H1 (cell line): ENCODE measurements around the gene SUB1. TPM values are rescaled to one million over a fixed set of nuclear protein-coding genes. Genes with fewer than 3 reads are reported as not detected.

ENCODE experiments used
- CTCF ChIA-PET: fragments of 300-600 bp; sonication (Branson Sonifier 250); formaldehyde crosslinking; loops from one replicate; lab custom pipeline; 2021; ENCODE audit not compliant: partially characterized antibody; lab: Charles Lee
- POLR2A ChIA-PET: fragments of 300-600 bp; sonication (Branson Sonifier 250); formaldehyde crosslinking; loops from one replicate; lab custom pipeline; 2021; ENCODE audit warnings: inconsistent platforms; ENCODE audit not compliant: partially characterized antibody; lab: Charles Lee
- DNase-seq, 2 experiments: peaks; one replicate each; pipeline versions ENCODE4 v3.0.0 to v3.0.0-alpha.2; 2010 to 2022; ENCODE audit warnings: low spot score in 2 of 2, low read depth in 1 of 2, mixed read lengths in 1 of 2
- FAIRE-seq: peaks from 2 replicates; lab custom pipeline; 2011; peaks lifted over from hg19 to GRCh38; lab: Jason Lieb, UNC
- H2AFZ ChIP-seq: 2 replicates; pipeline ENCODE4 v1.8.1; 2012; ENCODE audit warnings: low read length, inconsistent platforms
- H2AK5ac ChIP-seq: 2 replicates; pipeline ENCODE4 v1.6.1; 2013; ENCODE audit warnings: low read depth, low read length
- H2BK120ac ChIP-seq: replicated peaks from 2 replicates; pipeline ENCODE3; 2013; ENCODE audit warnings: low read depth, low read length, inconsistent platforms
- H2BK12ac ChIP-seq: 2 replicates; pipeline ENCODE4 v1.6.1; 2013; ENCODE audit warnings: low read depth, low read length
- H2BK15ac ChIP-seq: 2 replicates; pipeline ENCODE4 v1.6.1; 2013; ENCODE audit warnings: low read length
- H2BK20ac ChIP-seq: 2 replicates; pipeline ENCODE4 v1.6.1; 2013; ENCODE audit warnings: low read length
- H2BK5ac ChIP-seq: 2 replicates; pipeline ENCODE4 v1.6.1; 2013; ENCODE audit warnings: low read depth, low read length
- H3K14ac ChIP-seq: 2 replicates; pipeline ENCODE4 v1.6.1; 2013; ENCODE audit warnings: inconsistent platforms; ENCODE audit not compliant: insufficient read length
- H3K18ac ChIP-seq: 2 replicates; pipeline ENCODE4 v1.6.1; 2013; ENCODE audit warnings: low read length; ENCODE audit errors: extremely low read depth
- H3K23ac ChIP-seq: 2 replicates; pipeline ENCODE4 v1.6.1; 2013; ENCODE audit warnings: inconsistent platforms; ENCODE audit not compliant: insufficient read length
- H3K23me2 ChIP-seq: 2 replicates; pipeline ENCODE4 v1.6.1; 2013; ENCODE audit warnings: low read depth, low read length
- H3K27ac ChIP-seq: 2 replicates; pipeline ENCODE4 v1.6.1; 2011; ENCODE audit warnings: low read depth, low read length, inconsistent platforms
- H3K27me3 ChIP-seq, 4 experiments: replicated peaks in 1 of 4; 1 replicate in 1 of 4; 2 replicates in 3 of 4; pipeline versions ENCODE4 v1.6.1 to v1.8.1; 2011 to 2013; ENCODE audit warnings: low read length in 3 of 4, mild to moderate bottlenecking in 3 of 4, inconsistent platforms in 2 of 4, mixed read lengths in 2 of 4, moderate library complexity in 1 of 4; ENCODE audit not compliant: control insufficient read depth in 3 of 4, insufficient read depth in 3 of 4; ENCODE audit errors: extremely low read depth in 1 of 4
- H3K36me3 ChIP-seq, 4 experiments: 2 replicates each; pipeline versions ENCODE4 v1.6.1 to v1.8.1; 2011 to 2013; ENCODE audit warnings: mild to moderate bottlenecking in 4 of 4, low read length in 3 of 4, moderate library complexity in 2 of 4, control low read depth in 1 of 4, inconsistent platforms in 1 of 4; ENCODE audit not compliant: insufficient read depth in 4 of 4, control insufficient read depth in 2 of 4
- H3K4ac ChIP-seq: replicated peaks from 2 replicates; pipeline ENCODE3; 2013; ENCODE audit warnings: low read length, low read depth, mixed read lengths, inconsistent platforms; ENCODE audit not compliant: insufficient read length
- H3K4me1 ChIP-seq, 4 experiments: replicated peaks in 1 of 4; 1 replicate in 1 of 4; 2 replicates in 3 of 4; pipeline versions ENCODE4 v1.6.1 to v1.8.1; 2011 to 2013; ENCODE audit warnings: low read length in 3 of 4, inconsistent platforms in 2 of 4, mixed read lengths in 1 of 4; ENCODE audit not compliant: insufficient read depth in 4 of 4, control insufficient read depth in 3 of 4
- H3K4me2 ChIP-seq, 2 experiments: 2 replicates each; pipeline versions ENCODE4 v1.6.1 to v1.8.1; 2011 to 2013; ENCODE audit warnings: low read depth in 2 of 2, low read length in 2 of 2, control low read depth in 1 of 2, inconsistent platforms in 1 of 2, mild to moderate bottlenecking in 1 of 2; ENCODE audit not compliant: insufficient read depth in 1 of 2
- H3K4me3 ChIP-seq, 4 experiments: fragments of 200-600, 300-600 bp in 1 of 4; sonication (generic), shearing (Covaris generic), sonication (Bioruptor Twin) in 1 of 4; 2 replicates each; pipeline versions ENCODE4 v1.5.1 to v1.8.1; 2011 to 2016; ENCODE audit warnings: low read length in 4 of 4, low read depth in 3 of 4, control low read depth in 2 of 4, inconsistent platforms in 2 of 4, mild to moderate bottlenecking in 2 of 4, mixed read lengths in 1 of 4, moderate library complexity in 1 of 4; ENCODE audit not compliant: insufficient read depth in 2 of 4; ENCODE audit errors: extremely low read depth in 1 of 4
- H3K56ac ChIP-seq: replicated peaks from 2 replicates; pipeline ENCODE3; 2013; ENCODE audit warnings: low read depth, mild to moderate bottlenecking, mixed read lengths, low read length, inconsistent platforms; ENCODE audit not compliant: insufficient read length
- H3K79me1 ChIP-seq: 2 replicates; pipeline ENCODE4 v1.6.1; 2013; ENCODE audit warnings: low read depth, low read length, control low read depth
- H3K79me2 ChIP-seq, 2 experiments: 2 replicates each; pipeline versions ENCODE4 v1.6.1 to v1.8.1; 2012 to 2013; ENCODE audit warnings: low read length in 2 of 2, mild to moderate bottlenecking in 2 of 2, inconsistent platforms in 1 of 2; ENCODE audit not compliant: insufficient read depth in 2 of 2, control insufficient read depth in 1 of 2
- H3K9ac ChIP-seq, 4 experiments: replicated peaks in 1 of 4; 1 replicate in 1 of 4; 2 replicates in 3 of 4; pipeline versions ENCODE4 v1.6.1 to v1.8.1; 2011 to 2013; ENCODE audit warnings: low read depth in 3 of 4, low read length in 3 of 4, control low read depth in 2 of 4, mild to moderate bottlenecking in 2 of 4, moderate library complexity in 2 of 4, inconsistent platforms in 1 of 4; ENCODE audit errors: extremely low read depth in 1 of 4
- H3K9me3 ChIP-seq, 2 experiments: 2 replicates each; pipeline versions ENCODE4 v1.6.1 to v1.8.1; 2012 to 2013; ENCODE audit warnings: mild to moderate bottlenecking in 2 of 2, moderate library complexity in 2 of 2, control low read depth in 1 of 2, inconsistent platforms in 1 of 2, low read depth in 1 of 2, low read length in 1 of 2, mixed read lengths in 1 of 2; ENCODE audit not compliant: insufficient read depth in 2 of 2
- H4K20me1 ChIP-seq, 2 experiments: replicated peaks in 1 of 2; 2 replicates each; pipeline versions ENCODE3 to v1.8.1; 2011 to 2013; ENCODE audit warnings: inconsistent platforms in 2 of 2, low read length in 2 of 2, mild to moderate bottlenecking in 1 of 2; ENCODE audit not compliant: insufficient read depth in 2 of 2, control insufficient read depth in 1 of 2
- H4K5ac ChIP-seq: 2 replicates; pipeline ENCODE4 v1.6.1; 2013; ENCODE audit warnings: low read length, low read depth, mixed read lengths, inconsistent platforms; ENCODE audit not compliant: insufficient read length
- H4K8ac ChIP-seq: 2 replicates; pipeline ENCODE4 v1.8.0; 2013; ENCODE audit warnings: mild to moderate bottlenecking, moderate library complexity, low read length, inconsistent platforms; ENCODE audit not compliant: insufficient read depth; ENCODE audit errors: extremely low read depth
- H4K91ac ChIP-seq: replicated peaks from 2 replicates; pipeline ENCODE3; 2013; ENCODE audit warnings: low read length, mixed read lengths, inconsistent platforms; ENCODE audit not compliant: insufficient read length
- EP300 ChIP-seq, 2 experiments: IDR thresholded peaks; 1 replicate in 1 of 2; 2 replicates in 1 of 2; pipeline ENCODE4 v1.6.1; 2011 to 2012; ENCODE audit warnings: low read depth in 2 of 2, low read length in 2 of 2, mild to moderate bottlenecking in 2 of 2, borderline replicate concordance in 1 of 2, inconsistent platforms in 1 of 2, moderate library complexity in 1 of 2
- GABPA ChIP-seq: IDR thresholded peaks from 2 replicates; pipeline ENCODE4 v1.6.1; 2011; ENCODE audit warnings: mild to moderate bottlenecking, low read length, moderate library complexity, borderline replicate concordance; ENCODE audit not compliant: insufficient read depth
- JUN ChIP-seq: IDR thresholded peaks from 2 replicates; pipeline ENCODE4 v1.6.1; 2011; ENCODE audit warnings: low read depth, mild to moderate bottlenecking, improper control_type of control experiment, low read length
- RXRA ChIP-seq: IDR thresholded peaks from 2 replicates; pipeline ENCODE4 v1.6.1; 2011; ENCODE audit warnings: low read depth, mild to moderate bottlenecking, low read length, moderate library complexity; ENCODE audit not compliant: insufficient read depth
- SRF ChIP-seq: IDR thresholded peaks from 2 replicates; pipeline ENCODE4 v1.6.1; 2011; ENCODE audit warnings: mild to moderate bottlenecking, low read depth, low read length, moderate library complexity
- WGBS, 2 experiments: shearing (Covaris generic) in 1 of 2; methylation state at CpG; one replicate each; pipeline versions ENCODE4 v1.1.6 to v1.1.7; 2013 to 2015; ENCODE audit warnings: low lambda C conversion rate in 2 of 2, mixed read lengths in 2 of 2, inconsistent platforms in 1 of 2, low coverage in 1 of 2, missing lambda C conversion rate in 1 of 2; ENCODE audit not compliant: insufficient replicate concordance in 2 of 2, insufficient coverage in 1 of 2, insufficient read length in 1 of 2; ENCODE audit errors: extremely low coverage in 1 of 2, missing lambda C conversion rate in 1 of 2; 5-methylcytosine and 5-hydroxymethylcytosine counted together
- polyA plus RNA-seq, 7 experiments: library from polyadenylated mRNA; depleted of rRNA in 3 of 7; stranded (reverse) in 5 of 7; unstranded in 2 of 7; fragments of >200 nt in 5 of 7; fragments of 200-250 nt in 2 of 7; gene quantifications; 1 replicate in 5 of 7; 2 replicates in 1 of 7; 4 replicates in 1 of 7; pipeline versions ENCODE4 v1.2.1 to v1.2.3, GENCODE V29; 2011 to 2013; ENCODE audit warnings: missing spikeins in 2 of 7, mixed read lengths in 2 of 7
- total RNA-seq: library from RNA; stranded (reverse); fragmentation: NEBNext Ultra II Directional; extraction: Animal tissue kit (Norgen Biotek cat#: 25700); gene quantifications from 2 replicates; pipeline ENCODE4 v1.2.1, GENCODE V29; 2021

SUB1 gene
- total and polyA plus RNA-seq, 2 of the 8 experiments (the other 6 are each of a cell fraction or from before 2014, with no cell fraction given) = 83.9 to 325 TPM

DNA sequence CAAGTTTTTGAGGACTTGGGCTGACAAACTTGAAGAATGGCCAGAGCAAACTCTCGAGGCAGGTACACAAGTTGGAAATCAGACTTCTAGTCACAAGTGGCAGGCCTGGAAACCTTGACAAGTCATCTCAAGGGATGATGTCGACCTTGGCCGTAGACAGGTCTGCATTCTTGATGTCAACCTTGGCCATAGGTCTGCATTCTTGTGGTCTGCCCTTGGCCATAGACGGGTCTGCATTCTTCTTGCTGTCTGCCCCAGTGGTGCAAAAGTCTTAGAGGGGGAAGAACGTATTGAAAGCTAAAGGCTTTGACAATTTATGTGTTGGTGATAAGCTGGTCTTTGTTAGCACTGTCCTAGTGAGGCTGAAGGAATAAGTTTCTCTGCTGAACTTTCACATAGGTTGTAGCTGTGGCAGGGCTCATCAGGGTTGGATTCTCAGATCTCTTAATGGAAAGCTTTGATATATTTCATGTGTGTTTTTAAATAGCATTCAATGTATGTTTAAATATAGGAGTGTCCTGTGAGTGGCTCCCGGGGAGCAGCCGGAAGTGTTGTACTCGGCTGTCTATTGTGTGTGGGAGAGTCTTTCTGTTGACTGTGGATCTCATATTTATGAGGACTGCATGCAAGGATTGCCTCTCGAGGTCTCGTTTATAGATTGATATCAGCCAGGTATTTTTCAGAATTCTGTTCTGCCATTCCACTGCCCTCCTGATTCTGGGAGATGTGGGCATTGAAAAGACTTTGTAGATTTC, 27.0 kb downstream of the SUB1 start:
- no peaks in the 10 kb centered on the region for H4K20me1 ChIP-seq
- no peak overlapping the region for H3K4me2 ChIP-seq
- no peak overlapping the region for H2BK120ac ChIP-seq
- TF ChIP-seq JUN = no peak
- no peak for TF ChIP-seq SRF
- TF ChIP-seq GABPA = no peak
- no peak for TF ChIP-seq RXRA
- TF ChIP-seq EP300 (IDR thresholded peaks at IDR 0.05; ENCODE audit: borderline replicate concordance in 1 of 2, low read depth in 2 of 2, low read length in 2 of 2) = no peak
- TF ChIP-seq, all 59 proteins: peak for 0
- Histone ChIP-seq H2BK5ac (no peak overlapping the region), H2BK15ac (no peak overlapping the region), H4K91ac (no peak overlapping the region), H2AK5ac (no peak overlapping the region), H3K9me3 (no peaks in the 10 kb centered on the region), H3K27ac (no peak overlapping the region), H3K36me3 (no peaks in the 10 kb centered on the region), H4K8ac (no peak overlapping the region), H3K4ac (no peak overlapping the region), H3K23ac (no peak overlapping the region), H3K79me2 (no peaks in the 10 kb centered on the region), H2AFZ (no peak overlapping the region), H3K14ac (no peak overlapping the region), H3K27me3 (no peaks in the 10 kb centered on the region), H3K9ac (no peak overlapping the region), H4K5ac (no peak overlapping the region), H3K18ac (no peak overlapping the region), H3K56ac (no peak overlapping the region), H3K79me1 (no peaks in the 10 kb centered on the region), H2BK12ac (no peak overlapping the region), H3K23me2 (no peaks in the 10 kb centered on the region), H3K4me3 (no peak overlapping the region), H3K4me1 (no peaks in the 10 kb centered on the region), H2BK20ac (no peak overlapping the region)
- 85% methylated on average over 10 of the region's 10 CpGs; no CpG with 5 or more reads in 1 of the 2 experiments for WGBS, 2 experiments
- no peak for DNase-seq
- ChIA-PET CTCF (interaction anchor here (0.5 to 3.7 kb wide), 14 partner anchors 9 to 407 kb away, joined by 3 to 30 read pairs (median 4); no protein-coding TSS in a partner anchor), POLR2A (no interaction called here)
- no peak for FAIRE-seq
